GM18505 (cell line): ENCODE data around the gene SUGCT.
"Not testable (repeated sequence)": the region's sequence is repeated elsewhere in the genome, so short reads cannot be mapped to it uniquely, and the experiment has no call there.

ENCODE experiments used
- ATAC-seq: cut with Tn5 transposase; IDR thresholded peaks from one replicate; pipeline ENCODE4 v1.9.1; 2021; ENCODE audit not compliant: unreplicated experiment
- POLR2A ChIP-seq: IDR thresholded peaks from 4 replicates; pipeline ENCODE4 v1.6.1; 2011; ENCODE audit warnings: borderline replicate concordance; ENCODE audit not compliant: insufficient read depth, insufficient read length; ENCODE audit errors: extremely low read depth

Gene SUGCT

DNA sequence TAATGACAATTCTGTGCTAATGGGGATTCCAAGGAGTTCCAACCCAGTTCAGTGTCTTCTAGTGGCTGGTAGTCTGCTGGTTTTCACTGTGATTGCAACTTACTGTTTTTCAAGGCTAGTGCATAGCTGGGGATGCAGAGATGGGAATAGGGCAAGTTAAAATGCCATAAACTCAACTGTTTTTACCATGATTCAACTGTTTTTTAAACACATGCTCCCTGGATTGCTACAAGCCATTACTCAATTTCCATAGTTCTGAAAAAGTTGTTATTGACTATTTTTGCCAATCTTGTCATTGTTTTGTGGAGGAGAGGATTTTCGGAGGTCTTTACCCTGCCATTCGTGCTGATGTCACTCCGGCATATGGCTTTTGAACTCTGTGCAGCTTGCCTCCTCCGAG, 245.3 kb downstream of the SUGCT start:
- no peak for TF ChIP-seq POLR2A
- no peak for ATAC-seq

DNA sequence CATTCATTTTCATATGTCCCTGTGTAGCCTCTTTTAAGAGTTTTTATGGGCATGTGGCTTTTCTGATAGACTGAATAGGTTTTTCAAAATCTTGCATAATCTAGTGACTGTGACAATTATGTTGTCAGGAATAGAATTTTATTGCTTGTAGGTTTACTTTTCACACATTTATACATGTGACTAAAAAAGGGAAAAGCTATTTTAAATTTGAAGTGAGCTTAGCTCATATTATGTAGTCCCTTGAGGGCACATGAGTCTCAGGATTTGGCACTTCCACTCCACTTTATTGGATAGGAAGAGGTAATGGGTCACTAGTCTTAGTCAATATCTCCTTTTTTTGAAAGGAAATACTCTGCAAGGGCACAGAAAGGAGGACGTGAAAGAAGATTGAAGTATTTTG, 247.3 kb downstream of the SUGCT start:
- ATAC-seq = no peak
- TF ChIP-seq POLR2A = no peak

GRCh38 chr7:40393660-40394059, 258.9 kb downstream of the SUGCT start:
- no peak for TF ChIP-seq POLR2A
- ATAC-seq = no peak

DNA sequence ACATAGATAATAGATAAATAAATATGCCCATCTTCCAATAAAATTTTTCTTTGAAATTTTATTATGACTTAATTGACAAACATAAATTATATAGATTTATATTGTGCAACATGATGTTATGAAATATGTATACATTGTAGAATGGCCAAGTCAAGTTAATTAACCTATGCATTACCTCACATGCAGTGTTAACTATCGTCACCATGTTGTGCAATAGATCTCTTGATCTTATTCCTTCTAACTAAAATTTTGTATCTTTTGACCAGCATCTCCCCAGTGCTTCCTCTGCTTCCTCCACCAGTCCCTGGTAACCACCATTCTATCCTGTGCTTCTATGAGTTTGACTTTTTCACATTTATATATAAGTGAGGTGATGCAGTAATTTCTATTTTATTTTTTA, 259.6 kb downstream of the SUGCT start:
- no peak for TF ChIP-seq POLR2A
- ATAC-seq = no peak

DNA sequence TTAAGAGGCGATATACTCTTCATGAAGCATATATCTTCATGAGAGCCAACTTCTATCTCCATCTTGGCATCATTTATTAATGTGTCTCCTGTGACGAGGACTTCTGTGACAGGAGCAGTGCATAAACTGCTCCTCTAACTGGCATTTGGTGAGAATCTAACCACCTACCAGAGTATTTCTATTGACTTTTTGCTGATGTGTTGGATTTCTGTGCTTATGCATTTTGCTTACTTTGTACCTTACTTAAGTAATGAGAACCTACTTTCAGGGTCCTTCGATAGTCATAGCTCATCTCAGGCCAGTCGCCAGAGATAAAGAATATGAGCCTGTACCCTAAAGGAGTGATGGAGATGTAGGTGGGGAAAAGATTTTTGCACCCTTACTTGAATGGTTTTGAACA, 265.7 kb downstream of the SUGCT start:
- ATAC-seq = no peak
- no peak for TF ChIP-seq POLR2A

- ATAC-seq = no peak
Measured at GRCh38 chr7:40401406-40401805, 266.6 kb downstream of the SUGCT start.

DNA sequence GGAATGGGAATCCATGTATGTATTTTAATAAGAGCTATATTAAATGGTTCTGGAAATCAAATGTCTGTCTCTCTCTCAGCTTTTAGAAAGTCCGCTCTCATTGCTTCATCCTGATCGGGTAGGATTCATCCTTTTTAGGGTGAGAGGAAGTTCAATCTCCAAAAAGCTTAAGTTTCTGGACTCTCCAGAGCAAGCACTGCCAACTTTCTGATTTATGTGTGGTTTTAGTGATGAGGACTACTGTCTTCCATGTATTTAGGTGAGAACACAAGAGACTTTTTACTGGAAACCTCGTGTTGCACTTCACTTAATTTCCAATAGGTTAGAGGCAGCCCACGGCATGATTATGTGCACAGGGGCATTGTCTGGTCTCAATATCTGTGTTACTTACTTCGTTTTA, 267.9 kb downstream of the SUGCT start:
- no peak for ATAC-seq
- TF ChIP-seq POLR2A = no peak

More at GRCh38 chr7:40401406-40401805, 266.6 kb downstream of the SUGCT start:
- TF ChIP-seq POLR2A = no peak

GRCh38 chr7:40403703-40404476, 269.1 kb downstream of the SUGCT start:
- ATAC-seq = no peak
- TF ChIP-seq POLR2A = no peak

DNA sequence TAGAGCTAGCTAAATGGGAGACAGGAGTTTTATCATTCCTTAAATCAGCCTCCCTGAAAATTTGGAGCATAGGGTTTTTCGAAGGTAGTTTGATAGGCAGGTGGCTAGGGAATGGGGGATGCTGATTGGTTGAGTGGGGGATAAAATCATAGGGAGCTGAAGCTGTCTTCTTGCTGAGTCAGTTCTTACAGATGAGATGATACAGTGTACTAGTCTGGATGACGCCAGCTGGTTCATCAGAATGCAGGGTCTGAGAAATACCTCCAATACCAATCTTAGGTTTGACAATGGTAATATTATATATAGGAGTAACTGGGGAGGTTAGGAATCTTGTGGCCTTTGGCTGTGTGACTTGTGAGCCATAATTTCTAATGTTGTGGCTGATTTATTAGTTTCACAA, 271.2 kb downstream of the SUGCT start:
- TF ChIP-seq POLR2A = no peak
- ATAC-seq = no peak

GRCh38 chr7:40412323-40412722, 277.5 kb downstream of the SUGCT start:
- no peak for ATAC-seq
- no peak for TF ChIP-seq POLR2A

DNA sequence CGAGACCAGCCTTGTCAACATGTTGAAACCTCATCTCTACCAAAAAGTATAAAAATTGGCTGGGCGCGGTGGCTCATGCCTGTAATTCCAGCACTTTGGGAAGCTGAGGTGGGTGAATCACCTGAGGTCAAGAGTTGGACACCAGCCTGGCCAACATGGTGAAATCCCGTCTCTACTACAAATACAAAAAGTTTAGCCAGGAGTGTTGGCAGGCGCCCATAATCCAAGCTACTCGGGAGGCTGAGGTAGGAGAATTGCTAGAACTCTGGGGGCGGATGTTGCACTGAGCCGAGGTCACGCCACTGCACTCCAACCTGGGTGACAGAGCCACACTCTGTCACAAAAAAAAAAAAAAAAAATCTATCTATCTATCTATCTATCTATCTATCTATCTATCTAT, 279.9 kb downstream of the SUGCT start:
- not testable (repeated sequence) for ATAC-seq

- TF ChIP-seq POLR2A = no peak
- ATAC-seq = no peak
Measured at GRCh38 chr7:40418448-40418847, 283.6 kb downstream of the SUGCT start.

GRCh38 chr7:40418983-40419382, 284.2 kb downstream of the SUGCT start:
- no peak for ATAC-seq
- TF ChIP-seq POLR2A = no peak

GRCh38 chr7:40419806-40420205, 285.0 kb downstream of the SUGCT start:
- no peak for ATAC-seq
- no peak for TF ChIP-seq POLR2A

- TF ChIP-seq POLR2A = no peak
- no peak for ATAC-seq
Measured at GRCh38 chr7:40421433-40421832, 286.6 kb downstream of the SUGCT start.
